ENCODE data around the gene PRRT2. TPM values are rescaled to one million over a fixed set of nuclear protein-coding genes. Genes with fewer than 3 reads are reported as not detected.

PRRT2 gene
- total RNA-seq, 2 experiments from 2014 or later: 1.00 to 2.6 TPM

GRCh38 chr16:29807426-29808218 is 4.4 kb upstream of the PRRT2 start:
- H3K4me3 Mint-ChIP-seq: peak overlapping the region; percentile 93

GRCh38 chr16:29808219-29808900 is 3.6 kb upstream of the PRRT2 start:
- Mint-ChIP-seq H3K4me1 (ENCODE audit: low read depth) (peaks cover 49% of the 10 kb centered on the region), H3K9me3 (no peaks in the 10 kb centered on the region), H3K36me3 (peaks cover 47% of the 10 kb centered on the region), H3K4me3 (peak overlapping the region; percentile 93), H3K27me3 (no peaks in the 10 kb centered on the region), H3K27ac (peak overlapping the region; percentile 97)
- intact Hi-C loops (cut with micrococcal nuclease): loop anchor here (5.0 kb wide), 3 partner anchors 189 to 889 kb away; partner anchors contain the start of genes ALDOA, HIRIP3, INO80E and SRCAP
- peak; percentile 56 for DNase-seq
- ChIA-PET CTCF (interaction anchor here (0.8 to 3.4 kb wide), 19 partner anchors 8 to 824 kb away, joined by 3 to 62 read pairs (median 5); partner anchors contain the start of genes C16orf54, CDIPT, KIF22 and LAT), POLR2A (interaction anchor here (0.6 to 5.4 kb wide), 13 partner anchors 11 to 247 kb away, joined by 3 to 84 read pairs (median 6); partner anchors contain the start of genes KCTD13, KIF22, MVP and PAGR1)

More at GRCh38 chr16:29807426-29808218, 4.4 kb upstream of the PRRT2 start:
- Mint-ChIP-seq H3K4me1 (ENCODE audit: low read depth) (peaks cover 49% of the 10 kb centered on the region), H3K36me3 (peaks cover 52% of the 10 kb centered on the region), H3K27ac (peak overlapping the region; percentile 97), H3K9me3 (no peaks in the 10 kb centered on the region), H3K27me3 (no peaks in the 10 kb centered on the region)
- ChIA-PET CTCF (interaction anchor here (0.8 to 3.4 kb wide), 21 partner anchors 9 to 823 kb away, joined by 3 to 62 read pairs (median 4); partner anchors contain the start of genes C16orf54, CDIPT, KIF22 and LAT), POLR2A (interaction anchor here (0.6 to 5.4 kb wide), 14 partner anchors 12 to 248 kb away, joined by 3 to 84 read pairs (median 5); partner anchors contain the start of genes C16orf92, KCTD13, KIF22 and MVP)
- DNase-seq: peak; percentile 93
- intact Hi-C loops (cut with micrococcal nuclease): loop anchor here (1.0 to 5.0 kb wide), 4 partner anchors 41 to 890 kb away; partner anchors contain the start of genes ALDOA, HIRIP3, INO80E and SRCAP

- H3K27me3 Mint-ChIP-seq: no peaks in the 10 kb centered on the region
- intact Hi-C loops (cut with micrococcal nuclease): loop anchor here (1.0 to 5.0 kb wide), 4 partner anchors 164 to 888 kb away; partner anchors contain the start of genes ALDOA, HIRIP3, INO80E and SRCAP
- DNase-seq: no peak
- CTCF ChIA-PET: interaction anchor here (1.1 to 3.4 kb wide), 9 partner anchors 7 to 167 kb away, joined by 3 to 62 read pairs (median 8); partner anchors contain the start of genes KIF22, MVP and PAGR1
- peaks cover 40% of the 10 kb centered on the region for H3K4me1 Mint-ChIP-seq (ENCODE audit: low read depth)
- peak overlapping the region; percentile 97 for H3K27ac Mint-ChIP-seq
- H3K9me3 Mint-ChIP-seq: no peaks in the 10 kb centered on the region
- POLR2A ChIA-PET: interaction anchor here (1.3 to 5.4 kb wide), 7 partner anchors 10 to 246 kb away, joined by 5 to 84 read pairs (median 9); partner anchors contain the start of genes KCTD13, KIF22, MVP and PAGR1
- peak overlapping the region; percentile 93 for H3K4me3 Mint-ChIP-seq
- peaks cover 41% of the 10 kb centered on the region for H3K36me3 Mint-ChIP-seq
These were observed 2.8 kb upstream of the PRRT2 start for GRCh38 chr16:29809031-29809747.

- DNase-seq: peak; percentile 58
- Mint-ChIP-seq H3K4me3 (peak overlapping the region; percentile 79), H3K4me1 (ENCODE audit: low read depth) (peaks cover 40% of the 10 kb centered on the region), H3K36me3 (peaks cover 35% of the 10 kb centered on the region), H3K27ac (peak overlapping the region; percentile 80), H3K27me3 (no peaks in the 10 kb centered on the region), H3K9me3 (no peaks in the 10 kb centered on the region)
- intact Hi-C loops (cut with micrococcal nuclease): loop anchor here (1.0 to 5.0 kb wide), 5 partner anchors 15 to 887 kb away; partner anchors contain the start of genes ALDOA, HIRIP3, INO80E and SRCAP
- CTCF ChIA-PET: interaction anchor here (0.6 kb wide), 1 partner anchor 25 kb away, joined by 4 read pairs; no protein-coding TSS in a partner anchor
- POLR2A ChIA-PET: interaction anchor here (5.4 kb wide), 1 partner anchor 9 kb away, joined by 84 read pairs; the partner anchor contains the start of genes MVP and PAGR1
These were observed 1.9 kb upstream of the PRRT2 start for GRCh38 chr16:29809850-29810698.

DNA sequence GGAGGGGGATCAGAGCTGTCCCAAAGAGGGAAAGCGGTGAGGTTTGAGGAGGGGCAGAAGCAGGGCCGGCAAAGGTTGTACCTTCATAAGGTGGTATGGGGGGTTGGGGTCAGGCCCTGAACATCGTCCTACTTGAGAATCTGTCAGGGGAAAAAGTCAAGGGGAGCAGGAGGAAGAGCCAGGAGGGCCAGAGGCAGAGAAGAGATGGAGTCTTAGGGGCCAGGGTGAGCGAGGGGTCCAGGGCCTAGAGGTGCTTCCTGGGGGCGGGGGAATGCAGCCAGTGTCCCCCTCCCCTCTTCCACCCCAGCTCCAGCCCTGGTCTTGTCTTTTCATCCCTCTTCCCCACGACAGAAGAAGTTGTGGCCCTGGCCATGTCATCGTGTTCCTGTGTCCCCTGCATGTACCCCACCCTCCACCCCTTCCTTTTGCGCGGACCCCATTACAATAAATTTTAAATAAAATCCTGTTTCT is 1.3 kb upstream of the PRRT2 start:
- Mint-ChIP-seq H3K36me3 (peaks cover 34% of the 10 kb centered on the region), H3K27me3 (no peaks in the 10 kb centered on the region), H3K4me3 (peak overlapping the region; percentile 79), H3K4me1 (ENCODE audit: low read depth) (peaks cover 42% of the 10 kb centered on the region), H3K9me3 (no peaks in the 10 kb centered on the region), H3K27ac (peak overlapping the region; percentile 80)
- intact Hi-C loops (cut with micrococcal nuclease): loop anchor here (1.0 to 2.0 kb wide), 2 partner anchors 14 to 282 kb away; no protein-coding TSS in a partner anchor
- no peak for DNase-seq
- POLR2A ChIA-PET: interaction anchor here (5.4 kb wide), 1 partner anchor 8 kb away, joined by 84 read pairs; the partner anchor contains the start of genes MVP and PAGR1
- CTCF ChIA-PET: interaction anchor here (0.6 to 1.2 kb wide), 2 partner anchors 25 to 37 kb away, joined by 4 to 6 read pairs; no protein-coding TSS in a partner anchor

- Mint-ChIP-seq H3K4me3 (peak overlapping the region; percentile 79), H3K9me3 (no peaks in the 10 kb centered on the region), H3K27ac (peak overlapping the region; percentile 80), H3K27me3 (no peaks in the 10 kb centered on the region), H3K36me3 (peaks cover 37% of the 10 kb centered on the region), H3K4me1 (ENCODE audit: low read depth) (peaks cover 42% of the 10 kb centered on the region)
- intact Hi-C loops (cut with micrococcal nuclease): loop anchor here (1.0 to 2.0 kb wide), 2 partner anchors 13 to 281 kb away; no protein-coding TSS in a partner anchor
- ChIA-PET CTCF (interaction anchor here (1.2 kb wide), 1 partner anchor 37 kb away, joined by 6 read pairs; no protein-coding TSS in a partner anchor), POLR2A (no interaction called here)
- peak; percentile 89 for DNase-seq
These were observed 660 bp upstream of the PRRT2 start for GRCh38 chr16:29811170-29811895.

DNA sequence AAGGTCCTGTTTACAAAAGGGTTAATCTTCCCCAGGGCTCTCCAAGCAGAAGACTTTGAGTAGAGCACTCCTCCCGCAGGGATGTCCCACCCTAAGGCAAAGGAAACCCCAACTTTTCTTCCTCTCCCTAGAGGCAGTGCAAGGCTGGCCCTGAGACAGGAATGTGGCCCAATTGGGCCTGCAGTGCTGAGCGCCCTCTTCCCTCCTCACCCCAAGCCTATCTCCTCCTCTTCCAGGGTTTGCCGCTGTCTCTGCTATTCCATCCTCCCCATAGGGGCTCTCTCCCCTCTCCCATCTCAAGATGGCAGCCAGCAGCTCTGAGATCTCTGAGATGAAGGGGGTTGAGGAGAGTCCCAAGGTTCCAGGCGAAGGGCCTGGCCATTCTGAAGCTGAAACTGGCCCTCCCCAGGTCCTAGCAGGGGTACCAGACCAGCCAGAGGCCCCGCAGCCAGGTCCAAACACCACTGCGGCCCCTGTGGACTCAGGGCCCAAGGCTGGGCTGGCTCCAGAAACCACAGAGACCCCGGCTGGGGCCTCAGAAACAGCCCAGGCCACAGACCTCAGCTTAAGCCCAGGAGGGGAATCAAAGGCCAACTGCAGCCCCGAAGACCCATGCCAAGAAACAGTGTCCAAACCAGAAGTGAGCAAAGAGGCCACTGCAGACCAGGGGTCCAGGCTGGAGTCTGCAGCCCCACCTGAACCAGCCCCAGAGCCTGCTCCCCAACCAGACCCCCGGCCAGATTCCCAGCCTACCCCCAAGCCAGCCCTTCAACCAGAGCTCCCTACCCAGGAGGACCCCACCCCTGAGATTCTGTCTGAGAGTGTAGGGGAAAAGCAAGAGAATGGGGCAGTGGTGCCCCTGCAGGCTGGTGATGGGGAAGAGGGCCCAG is 1.0 kb downstream of the PRRT2 start:
- intact Hi-C loops (cut with micrococcal nuclease): no loop called here
- Mint-ChIP-seq H3K4me1 (ENCODE audit: low read depth) (peaks cover 45% of the 10 kb centered on the region), H3K9me3 (no peaks in the 10 kb centered on the region), H3K27me3 (no peaks in the 10 kb centered on the region), H3K27ac (no peak overlapping the region), H3K36me3 (peaks cover 36% of the 10 kb centered on the region), H3K4me3 (peak overlapping the region; percentile 79)
- ChIA-PET CTCF (interaction anchor here (1.0 kb wide), 2 partner anchors 14 to 35 kb away, joined by 3 to 4 read pairs; no protein-coding TSS in a partner anchor), POLR2A (interaction anchor here (0.7 to 1.6 kb wide), 3 partner anchors 13 to 68 kb away, joined by 3 to 5 read pairs (median 5); no protein-coding TSS in a partner anchor)
- DNase-seq: no peak

DNA sequence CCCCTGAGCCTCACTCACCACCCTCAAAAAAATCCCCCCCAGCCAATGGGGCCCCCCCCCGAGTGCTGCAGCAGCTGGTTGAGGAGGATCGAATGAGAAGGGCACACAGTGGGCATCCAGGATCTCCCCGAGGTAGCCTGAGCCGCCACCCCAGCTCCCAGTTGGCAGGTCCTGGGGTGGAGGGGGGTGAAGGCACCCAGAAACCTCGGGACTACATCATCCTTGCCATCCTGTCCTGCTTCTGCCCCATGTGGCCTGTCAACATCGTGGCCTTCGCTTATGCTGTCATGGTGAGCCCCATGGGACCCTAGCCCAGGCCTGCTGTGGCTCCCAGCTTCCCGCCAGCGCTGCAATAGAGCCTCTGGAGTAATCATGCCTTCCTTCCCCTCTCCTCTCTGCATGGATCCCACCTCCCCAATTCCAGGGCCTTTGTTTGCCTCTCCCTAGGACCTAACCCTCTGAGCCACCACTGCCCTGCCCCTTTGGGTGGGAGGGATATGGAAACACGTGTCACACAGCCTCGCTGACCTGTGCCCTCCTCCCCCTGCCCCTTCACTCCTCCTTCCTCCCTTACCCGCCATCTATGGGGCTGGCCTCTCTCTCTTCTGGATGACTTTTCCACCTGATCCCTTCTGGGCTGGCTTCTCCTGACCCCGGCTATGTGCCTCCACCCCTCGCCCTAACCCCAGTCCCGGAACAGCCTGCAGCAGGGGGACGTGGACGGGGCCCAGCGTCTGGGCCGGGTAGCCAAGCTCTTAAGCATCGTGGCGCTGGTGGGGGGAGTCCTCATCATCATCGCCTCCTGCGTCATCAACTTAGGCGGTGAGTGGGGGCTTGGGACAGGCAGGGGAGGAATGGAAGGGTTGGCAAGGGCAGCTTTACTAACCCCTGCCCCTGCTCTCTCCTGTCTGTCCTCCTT is 1.9 kb downstream of the PRRT2 start:
- ChIA-PET CTCF (no interaction called here), POLR2A (interaction anchor here (1.4 to 1.6 kb wide), 2 partner anchors 12 to 35 kb away, joined by 5 read pairs; no protein-coding TSS in a partner anchor)
- no peak for DNase-seq
- peak overlapping the region; percentile 3 for H3K27ac Mint-ChIP-seq
- intact Hi-C loops (cut with micrococcal nuclease): no loop called here
- no peaks in the 10 kb centered on the region for H3K27me3 Mint-ChIP-seq
- H3K4me1 Mint-ChIP-seq (ENCODE audit: low read depth): peaks cover 46% of the 10 kb centered on the region
- H3K36me3 Mint-ChIP-seq: peaks cover 33% of the 10 kb centered on the region
- peak overlapping the region; percentile 7 for H3K4me3 Mint-ChIP-seq
- H3K9me3 Mint-ChIP-seq: no peaks in the 10 kb centered on the region

Data from activated CD4-positive, alpha-beta memory T cell treated with anti-CD3 and anti-CD28 coated beads for 36 hours (primary cell).